ENCODE measurements around the gene IMPDH2. TPM values are rescaled to one million over a fixed set of nuclear protein-coding genes. Genes with fewer than 3 reads are reported as not detected.
"Not testable (repeated sequence)": the region's sequence is repeated elsewhere in the genome, so short reads cannot be mapped to it uniquely, and the experiment has no call there.

The IMPDH2 gene
- total RNA-seq, 1 donor from 2014 or later: 434 TPM

DNA sequence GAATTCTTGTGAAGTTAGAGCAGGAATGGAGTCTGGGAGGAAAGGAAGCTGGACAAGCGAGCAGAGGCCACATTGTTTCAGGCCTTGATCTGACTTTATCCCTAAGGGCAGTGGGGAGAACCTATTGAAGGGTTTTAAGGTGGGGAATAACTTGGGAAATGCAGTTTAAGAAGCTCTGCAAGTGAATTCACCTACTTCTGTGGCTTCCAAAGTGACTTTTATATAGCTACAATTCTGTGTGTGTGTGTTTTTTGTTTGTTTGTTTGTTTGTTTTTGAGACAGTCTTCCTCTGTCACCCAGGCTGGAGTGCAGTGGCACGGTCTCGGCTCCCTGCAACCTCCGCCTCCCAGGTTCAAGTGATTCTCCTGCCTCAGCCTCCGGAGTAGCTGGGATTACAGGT, 20.6 kb downstream of the IMPDH2 start:
- Mint-ChIP-seq H3K36me3 (ENCODE audit: low read depth) (peaks cover 13% of the 10 kb centered on the region), H3K27ac (peak overlapping the region; percentile 100), H3K4me1 (ENCODE audit: low read depth) (peaks cover 29% of the 10 kb centered on the region), H3K4me3 (peak overlapping the region; percentile 98)
- intact Hi-C loops (cut with micrococcal nuclease): loop anchor here (5.0 kb wide), 2 partner anchors 111 to 291 kb away; partner anchors contain the start of genes IP6K2 and SLC25A20
- not testable (repeated sequence) for H3K9me3 Mint-ChIP-seq; H3K27me3 Mint-ChIP-seq (ENCODE audit: insufficient read depth); DNase-seq (ENCODE audit: low spot score)

DNA sequence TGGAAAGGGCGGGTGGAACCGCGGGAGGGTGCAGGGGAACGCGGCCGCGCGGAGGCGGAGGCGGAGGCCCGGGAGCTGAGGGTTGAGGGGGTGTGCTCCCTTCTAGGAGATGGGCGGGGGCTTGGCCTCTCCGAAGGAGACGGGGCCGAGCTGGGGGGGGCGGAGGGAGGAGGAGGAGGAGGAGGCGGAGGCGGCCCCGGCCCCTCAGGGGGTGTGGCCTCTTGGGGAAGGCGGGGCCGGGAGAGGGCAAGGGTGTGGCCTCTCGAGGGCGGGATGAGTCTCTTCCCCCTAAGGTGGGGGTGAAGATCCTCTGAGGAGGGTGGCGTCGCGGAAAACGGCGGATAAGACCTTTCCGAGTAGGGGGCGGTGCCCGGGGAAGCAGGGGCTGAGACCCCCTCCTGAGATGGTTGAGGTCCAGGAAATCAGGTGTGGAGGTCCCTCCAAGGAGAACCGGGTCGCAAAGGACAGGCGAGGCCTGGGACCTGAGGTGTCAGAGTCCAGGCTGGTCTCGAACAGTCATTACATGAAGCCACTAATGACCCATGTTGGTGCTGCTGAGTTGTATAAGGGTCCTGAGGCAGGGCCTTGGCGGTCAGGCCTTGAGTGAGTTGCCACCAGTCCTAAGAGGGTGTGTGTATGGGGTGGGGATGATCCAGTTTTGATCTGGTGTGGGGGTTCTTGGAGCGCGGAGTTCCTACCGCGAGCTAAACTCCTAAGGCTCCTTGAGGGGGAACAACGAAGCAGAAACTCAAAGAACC, 21.2 kb downstream of the IMPDH2 start:
- peaks cover 29% of the 10 kb centered on the region for H3K4me1 Mint-ChIP-seq (ENCODE audit: low read depth)
- H3K36me3 Mint-ChIP-seq (ENCODE audit: low read depth): peaks cover 13% of the 10 kb centered on the region
- intact Hi-C loops (cut with micrococcal nuclease): loop anchor here (1.0 to 5.0 kb wide), 11 partner anchors 10 to 739 kb away; partner anchors contain the start of genes ARIH2, DAG1, DALRD3 and IMPDH2
- peak; percentile 87 for DNase-seq (ENCODE audit: low spot score)
- H3K27ac Mint-ChIP-seq: peak overlapping the region; percentile 100
- no peaks in the 10 kb centered on the region for H3K27me3 Mint-ChIP-seq (ENCODE audit: insufficient read depth)
- H3K4me3 Mint-ChIP-seq: peak overlapping the region; percentile 98
- H3K9me3 Mint-ChIP-seq: no peaks in the 10 kb centered on the region

DNA sequence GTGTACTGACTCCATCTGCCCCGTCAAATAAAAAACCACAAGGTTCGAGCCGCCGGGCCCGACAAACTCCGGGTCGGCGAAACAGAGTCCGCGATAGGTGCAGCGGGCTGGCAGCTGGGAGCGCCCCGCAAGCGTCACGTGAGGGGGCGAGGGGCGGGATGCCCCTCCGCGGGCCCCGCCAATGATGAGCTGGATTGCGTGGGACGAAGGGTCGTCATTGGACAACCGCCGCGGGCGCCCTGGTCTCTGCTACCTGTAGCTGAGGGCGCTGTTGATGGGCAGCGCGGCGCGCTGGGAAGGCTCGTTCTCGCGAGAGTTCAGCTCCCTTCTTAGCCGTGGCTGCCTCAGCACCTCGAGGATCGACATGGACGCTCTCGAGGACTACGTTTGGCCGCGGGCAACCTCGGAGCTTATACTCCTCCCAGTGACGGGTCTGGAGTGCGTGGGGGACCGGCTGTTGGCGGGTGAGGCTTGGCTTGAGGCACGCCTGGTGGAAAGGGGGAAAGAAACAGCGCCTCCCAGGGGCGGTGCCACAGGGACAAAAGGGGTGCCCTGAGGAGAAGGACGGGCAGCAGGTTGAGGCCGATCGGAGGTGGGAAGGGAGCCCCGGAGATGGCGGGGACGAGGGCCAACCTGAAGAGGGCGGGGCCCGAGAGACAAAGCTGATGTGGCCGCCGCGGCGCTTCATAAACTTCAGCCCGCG, 22.0 kb downstream of the IMPDH2 start, which contains the start of gene WDR6:
TSS of gene WDR6 (plus strand) at position 324 of the 703 bp plus-strand sequence. CDS start at position 365, 41 bp downstream.
- no peaks in the 10 kb centered on the region for H3K27me3 Mint-ChIP-seq (ENCODE audit: insufficient read depth)

DNA sequence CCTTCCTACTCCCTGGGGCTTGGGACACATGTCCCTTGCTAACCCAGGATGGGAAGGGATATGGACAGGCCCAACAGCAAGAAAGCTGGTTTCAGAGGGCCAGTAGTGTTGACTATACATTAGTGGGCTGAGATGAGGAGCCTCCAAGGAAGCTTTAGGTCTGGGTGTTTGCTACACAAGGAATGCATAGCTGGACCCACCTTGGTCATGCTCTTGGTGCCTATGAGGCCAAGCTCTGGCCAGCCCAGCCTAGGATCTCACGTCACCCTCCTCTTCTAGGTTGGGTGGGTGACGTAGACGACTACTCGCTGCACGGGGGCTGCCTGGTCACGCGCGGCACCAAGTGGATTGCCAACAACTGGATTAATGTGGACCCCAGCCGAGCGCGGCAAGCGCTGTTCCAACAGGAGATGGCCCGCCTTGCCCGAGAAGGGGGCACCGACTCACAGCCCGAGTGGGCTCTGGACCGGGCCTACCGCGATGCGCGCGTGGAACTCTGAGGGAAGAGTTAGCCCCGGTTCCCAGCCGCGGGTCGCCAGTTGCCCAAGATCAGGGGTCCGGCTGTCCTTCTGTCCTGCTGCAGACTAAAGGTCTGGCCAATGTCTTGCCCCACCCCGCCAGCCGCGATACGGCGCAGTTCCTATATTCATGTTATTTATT, 22.7 kb downstream of the IMPDH2 start:
- Mint-ChIP-seq H3K36me3 (ENCODE audit: low read depth) (peaks cover 14% of the 10 kb centered on the region), H3K4me1 (ENCODE audit: low read depth) (peaks cover 25% of the 10 kb centered on the region), H3K27ac (peak overlapping the region; percentile 100), H3K9me3 (no peaks in the 10 kb centered on the region), H3K27me3 (ENCODE audit: insufficient read depth) (no peaks in the 10 kb centered on the region), H3K4me3 (peak overlapping the region; percentile 98)
- intact Hi-C loops (cut with micrococcal nuclease): loop anchor here (1.0 to 5.0 kb wide), 11 partner anchors 12 to 738 kb away; partner anchors contain the start of genes ARIH2, DAG1, DALRD3 and IMPDH2
- DNase-seq (ENCODE audit: low spot score): no peak

More for the DNA sequence above, 22.0 kb downstream of the IMPDH2 start, which contains the start of gene WDR6:
- peak within 1 kb of the TSS; percentile 100 for H3K27ac Mint-ChIP-seq
- H3K4me3 Mint-ChIP-seq: peak within 1 kb of the TSS; percentile 98
- peak; percentile 96 for DNase-seq (ENCODE audit: low spot score)
- H3K36me3 Mint-ChIP-seq (ENCODE audit: low read depth): peaks cover 15% of the 10 kb centered on the region
- peaks cover 29% of the 10 kb centered on the region for H3K4me1 Mint-ChIP-seq (ENCODE audit: low read depth)
- intact Hi-C loops (cut with micrococcal nuclease): loop anchor here (1.0 to 5.0 kb wide), 11 partner anchors 11 to 738 kb away; partner anchors contain the start of genes ARIH2, DAG1, DALRD3 and IMPDH2
- no peaks in the 10 kb centered on the region for H3K9me3 Mint-ChIP-seq

DNA sequence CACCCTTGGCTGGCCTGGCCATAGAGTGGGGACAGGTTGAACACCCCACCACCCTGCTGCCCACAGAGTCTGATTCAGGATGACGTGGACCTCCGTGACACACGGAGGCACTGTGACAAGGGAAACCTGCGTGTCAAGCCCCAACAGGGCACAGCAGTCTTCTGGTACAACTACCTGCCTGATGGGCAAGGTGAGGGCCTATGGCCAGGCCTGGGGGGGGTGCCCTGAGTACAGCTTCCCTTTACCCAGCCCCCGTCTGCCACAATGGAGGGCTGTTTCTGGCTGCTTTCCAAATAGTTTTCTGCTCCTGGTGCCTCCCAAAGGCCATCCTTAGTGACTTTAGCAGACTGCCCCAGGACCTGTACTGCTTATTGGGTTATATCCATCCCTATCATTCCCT, 23.2 kb downstream of the IMPDH2 start:
- Mint-ChIP-seq H3K9me3 (no peaks in the 10 kb centered on the region), H3K36me3 (ENCODE audit: low read depth) (peaks cover 14% of the 10 kb centered on the region), H3K4me1 (ENCODE audit: low read depth) (peaks cover 25% of the 10 kb centered on the region), H3K27ac (peak overlapping the region; percentile 58), H3K4me3 (peak overlapping the region; percentile 98), H3K27me3 (ENCODE audit: insufficient read depth) (no peaks in the 10 kb centered on the region)
- DNase-seq (ENCODE audit: low spot score): no peak
- intact Hi-C loops (cut with micrococcal nuclease): loop anchor here (2.0 to 5.0 kb wide), 4 partner anchors 109 to 737 kb away; partner anchors contain the start of genes IP6K2, PFKFB4 and SLC25A20

DNA sequence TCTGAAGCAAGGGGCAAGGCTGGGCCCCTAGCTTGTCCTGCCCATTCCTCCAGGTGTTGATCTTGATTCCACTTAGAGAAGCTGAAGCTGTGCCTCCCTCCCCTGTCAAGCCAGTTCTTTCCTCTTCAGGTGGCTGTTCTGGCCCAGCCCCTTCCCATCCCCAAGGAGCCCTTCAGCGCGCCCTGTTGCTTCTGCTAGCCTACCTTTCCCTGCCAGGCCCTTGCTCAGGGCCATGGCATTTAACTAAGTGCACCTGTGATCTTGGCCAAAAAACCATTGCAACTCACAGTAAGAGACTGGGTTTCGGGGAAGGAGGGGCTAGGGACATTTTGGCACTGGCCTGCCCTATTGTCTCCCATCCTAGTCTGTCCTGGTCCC, 23.9 kb downstream of the IMPDH2 start:
- intact Hi-C loops (cut with micrococcal nuclease): loop anchor here (5.0 kb wide), 2 partner anchors 108 to 288 kb away; partner anchors contain the start of genes IP6K2 and SLC25A20

DNA sequence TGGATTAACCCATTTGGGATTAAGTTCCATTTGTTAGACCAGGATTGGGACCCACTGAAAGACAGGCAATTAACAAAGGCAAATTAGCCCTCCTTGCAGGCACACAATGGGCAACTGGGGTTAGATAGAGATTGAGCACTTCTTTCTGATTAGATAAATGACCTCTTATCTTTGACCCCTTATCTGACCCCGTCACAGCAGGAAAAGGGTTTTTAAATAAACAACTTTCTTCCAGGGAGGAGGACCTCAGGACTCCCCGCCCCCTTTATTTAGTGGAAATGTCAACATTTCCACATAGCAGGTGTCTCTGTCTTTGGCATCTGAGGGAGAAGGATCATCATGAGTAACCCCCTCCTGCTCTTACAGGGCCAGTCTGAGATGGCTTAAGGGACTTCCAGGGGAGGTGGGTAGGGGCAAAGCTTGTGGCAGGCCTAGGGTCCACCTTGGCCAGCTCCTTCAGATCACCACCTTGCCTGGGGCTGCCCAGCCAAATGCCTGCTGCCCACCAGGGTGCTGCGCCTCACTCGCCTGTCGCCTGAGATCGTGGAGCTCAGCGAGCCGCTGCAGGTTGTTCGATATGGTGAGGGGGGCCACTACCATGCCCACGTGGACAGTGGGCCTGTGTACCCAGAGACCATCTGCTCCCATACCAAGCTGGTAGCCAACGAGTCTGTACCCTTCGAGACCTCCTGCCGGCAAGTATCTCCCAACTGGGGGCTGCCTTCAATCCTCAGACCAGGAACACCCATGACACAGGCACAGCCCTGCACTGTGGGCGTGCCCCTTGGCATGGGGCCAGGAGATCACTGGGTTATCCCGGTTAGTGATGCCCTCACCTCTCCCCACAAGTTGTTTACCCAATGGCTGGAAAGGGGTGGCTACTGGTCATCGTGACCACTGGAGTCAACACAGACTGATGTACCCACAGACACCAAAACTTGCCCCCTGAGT, 24.6 kb downstream of the IMPDH2 start:
- Mint-ChIP-seq H3K27ac (no peak overlapping the region), H3K4me1 (ENCODE audit: low read depth) (peaks cover 25% of the 10 kb centered on the region), H3K27me3 (ENCODE audit: insufficient read depth) (no peaks in the 10 kb centered on the region), H3K4me3 (no peak overlapping the region), H3K36me3 (ENCODE audit: low read depth) (peaks cover 14% of the 10 kb centered on the region), H3K9me3 (no peaks in the 10 kb centered on the region)
- DNase-seq (ENCODE audit: low spot score): no peak
- intact Hi-C loops (cut with micrococcal nuclease): loop anchor here (5.0 kb wide), 2 partner anchors 107 to 287 kb away; partner anchors contain the start of genes IP6K2 and SLC25A20

More for the DNA sequence above, 23.9 kb downstream of the IMPDH2 start:
- no peak for DNase-seq (ENCODE audit: low spot score)
- peaks cover 14% of the 10 kb centered on the region for H3K36me3 Mint-ChIP-seq (ENCODE audit: low read depth)
- H3K27ac Mint-ChIP-seq: no peak overlapping the region
- no peaks in the 10 kb centered on the region for H3K27me3 Mint-ChIP-seq (ENCODE audit: insufficient read depth)
- no peak overlapping the region for H3K4me3 Mint-ChIP-seq
- peaks cover 25% of the 10 kb centered on the region for H3K4me1 Mint-ChIP-seq (ENCODE audit: low read depth)
- no peaks in the 10 kb centered on the region for H3K9me3 Mint-ChIP-seq

DNA sequence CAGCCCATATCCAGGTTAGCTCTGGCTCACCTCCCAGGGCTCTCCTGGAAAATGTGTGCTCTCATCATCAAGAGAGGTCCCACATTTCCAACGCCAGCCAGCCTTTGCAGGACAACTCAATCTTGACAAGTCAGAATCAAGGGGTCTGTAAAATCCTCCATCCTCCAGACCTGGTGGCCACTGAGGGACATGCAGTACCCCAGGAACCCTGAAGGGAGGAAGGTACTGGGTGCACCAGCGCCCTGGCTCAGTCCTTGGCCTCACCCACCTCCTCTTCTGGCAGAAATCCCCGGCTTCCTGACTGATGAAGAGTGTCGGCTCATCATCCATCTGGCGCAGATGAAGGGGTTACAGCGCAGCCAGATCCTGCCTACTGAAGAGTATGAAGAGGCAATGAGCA, 28.0 kb downstream of the IMPDH2 start:
- Mint-ChIP-seq H3K4me3 (no peak overlapping the region), H3K9me3 (no peaks in the 10 kb centered on the region), H3K27me3 (ENCODE audit: insufficient read depth) (no peaks in the 10 kb centered on the region), H3K36me3 (ENCODE audit: low read depth) (peaks cover 6% of the 10 kb centered on the region), H3K27ac (no peak overlapping the region), H3K4me1 (ENCODE audit: low read depth) (no peaks in the 10 kb centered on the region)
- intact Hi-C loops (cut with micrococcal nuclease): no loop called here
- DNase-seq (ENCODE audit: low spot score): no peak

DNA sequence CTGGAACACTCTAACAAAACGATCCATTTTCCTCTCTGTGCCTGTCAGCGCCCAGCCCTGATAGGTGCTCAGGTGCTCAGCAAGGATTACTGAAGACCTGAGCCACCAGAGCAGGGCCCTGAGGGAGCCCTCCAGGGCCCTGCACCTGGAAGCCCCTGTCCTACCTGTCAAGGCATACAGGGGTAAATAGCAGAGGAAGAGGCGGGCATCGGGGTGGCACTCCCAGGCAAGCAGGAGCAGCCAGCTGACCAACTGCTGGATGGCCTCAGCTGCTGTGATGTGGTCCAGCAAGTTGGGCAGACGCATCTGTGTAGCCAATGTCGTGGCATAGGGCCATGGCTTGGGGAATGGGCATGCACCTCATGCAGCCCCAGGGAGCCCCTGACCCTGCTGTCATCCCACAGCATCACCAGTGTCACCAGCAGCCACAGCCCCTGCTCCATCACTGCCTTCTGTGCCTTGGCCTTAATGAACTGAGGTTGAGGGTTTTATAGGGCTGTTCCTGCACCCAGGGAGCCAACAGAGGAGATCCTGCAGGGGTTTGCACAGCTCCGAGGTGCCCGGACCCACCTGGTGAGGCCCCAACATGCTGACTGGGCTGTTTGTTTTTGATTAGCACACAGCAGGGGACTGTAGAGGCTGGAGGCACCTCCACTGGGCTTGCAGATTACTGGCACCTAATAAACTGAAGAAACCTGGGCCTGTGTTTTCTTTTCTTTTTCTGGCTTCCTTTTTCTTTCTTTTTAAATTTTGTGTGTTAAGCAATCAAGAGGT, 29.9 kb downstream of the IMPDH2 start:
- Mint-ChIP-seq H3K36me3 (ENCODE audit: low read depth) (peaks cover 14% of the 10 kb centered on the region), H3K4me1 (ENCODE audit: low read depth) (no peaks in the 10 kb centered on the region), H3K27ac (no peak overlapping the region), H3K4me3 (no peak overlapping the region), H3K27me3 (ENCODE audit: insufficient read depth) (no peaks in the 10 kb centered on the region), H3K9me3 (no peaks in the 10 kb centered on the region)
- no peak for DNase-seq (ENCODE audit: low spot score)
- intact Hi-C loops (cut with micrococcal nuclease): no loop called here

DNA sequence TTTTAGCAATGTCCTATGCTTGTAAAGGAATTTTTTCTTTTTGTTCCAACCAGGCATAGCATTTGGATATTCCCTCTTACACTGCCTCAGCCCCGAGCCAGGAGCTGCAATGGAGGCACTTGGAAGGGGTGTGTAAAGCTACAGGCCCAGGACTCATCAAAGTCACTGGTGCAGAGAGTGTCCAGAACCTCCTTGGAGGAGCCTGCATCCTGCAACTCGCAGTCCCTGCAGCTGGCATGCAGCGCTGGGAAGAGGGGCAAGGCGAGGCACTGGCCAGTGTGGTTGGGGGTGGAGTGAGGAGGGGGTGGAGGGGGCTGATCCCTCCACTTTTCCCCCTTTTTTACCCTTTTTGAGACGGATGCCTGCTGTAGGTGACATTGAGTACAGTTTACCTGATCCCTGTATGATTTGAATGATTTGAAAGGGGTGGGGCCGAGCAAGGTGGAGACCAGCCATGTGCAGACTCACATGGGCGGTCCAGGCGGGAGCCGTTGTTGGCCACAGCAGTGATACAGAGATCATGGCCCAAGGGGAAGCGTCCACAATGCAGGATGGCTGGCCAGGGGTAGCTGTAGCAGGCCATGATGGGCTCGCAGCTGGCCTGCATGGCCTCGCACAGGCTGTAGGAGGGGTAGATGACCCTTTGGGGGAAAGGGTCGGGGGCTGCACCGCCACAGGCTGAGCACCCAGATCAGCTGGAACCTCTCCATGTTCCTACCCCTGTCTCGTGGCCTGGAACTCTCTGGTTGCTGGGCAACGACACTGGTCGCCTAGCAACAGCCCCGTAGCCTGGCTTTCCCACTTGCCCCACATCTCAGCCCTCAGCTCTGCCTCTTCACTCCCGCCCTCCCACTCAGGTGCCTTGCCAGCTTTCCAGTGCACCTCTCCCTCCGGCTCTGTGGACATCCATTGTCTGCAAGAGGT, 31.2 kb downstream of the IMPDH2 start:
- H3K9me3 Mint-ChIP-seq: no peaks in the 10 kb centered on the region
- H3K4me1 Mint-ChIP-seq (ENCODE audit: low read depth): peaks cover 12% of the 10 kb centered on the region
- no peaks in the 10 kb centered on the region for H3K27me3 Mint-ChIP-seq (ENCODE audit: insufficient read depth)
- intact Hi-C loops (cut with micrococcal nuclease): no loop called here
- H3K27ac Mint-ChIP-seq: no peak overlapping the region
- no peak overlapping the region for H3K4me3 Mint-ChIP-seq
- DNase-seq (ENCODE audit: low spot score): no peak
- peaks cover 21% of the 10 kb centered on the region for H3K36me3 Mint-ChIP-seq (ENCODE audit: low read depth)

Data from activated T-helper 1 cell treated with anti-CD3 and anti-CD28 coated beads, Interleukin-12 subunit alpha, Interleukin-12 subunit beta, Interleukin-2, Interleukin-4 antibody, amounts not matched to agents 30 ng/mL and 10 ng/mL and 1 ng/mL, durations not matched to agents 14 hours and 24 hours and 36 hours (primary cell).